B cell (primary cell): Measurements from ENCODE around the gene SLC25A24. TPM values are rescaled to one million over a fixed set of nuclear protein-coding genes. Genes with fewer than 3 reads are reported as not detected.

Experiments
- ATAC-seq: fragments of 200-7000 bp; cut with Tn5 transposase; one replicate; pipeline ENCODE4 v1.10.0; 2021; ENCODE audit warnings: low read depth, mild to moderate bottlenecking, moderate number of reproducible peaks, moderate library complexity
- CTCF ChIA-PET: fragments of 350-600 bp; sonication (Branson Sonifier 250); formaldehyde crosslinking; loops from one replicate; lab custom pipeline; 2021; ENCODE audit warnings: antibody characterized with exemption, inconsistent platforms; lab: Charles Lee
- POLR2A ChIA-PET: fragments of 350-600 bp; sonication (Branson Sonifier 250); formaldehyde crosslinking; loops from one replicate; lab custom pipeline; 2021; ENCODE audit warnings: antibody characterized with exemption; lab: Charles Lee
- DNase-seq: peaks from one replicate; pipeline ENCODE4 v3.0.0; 2013
- H2AFZ ChIP-seq: 2 replicates; pipeline ENCODE4 v1.6.1; 2012; ENCODE audit warnings: mild to moderate bottlenecking, low read depth, low read length; ENCODE audit not compliant: insufficient read depth, poor library complexity, severe bottlenecking
- H3K27ac ChIP-seq, 2 donors: 1 replicate in 1 of 2; 2 replicates in 1 of 2; pipeline ENCODE4 v1.5.1; 2012 to 2013; ENCODE audit warnings: low read length in 2 of 2, mild to moderate bottlenecking in 2 of 2, moderate library complexity in 1 of 2
- H3K27me3 ChIP-seq, 4 experiments: fragments of 200-600 bp in 1 of 4; sonication (generic) in 1 of 4; replicated peaks in 1 of 4; 1 replicate in 2 of 4; 2 replicates in 2 of 4; pipeline versions ENCODE4 v1.6.1 to v1.7.0; 2013 to 2016; ENCODE audit warnings: low read length in 3 of 4, mild to moderate bottlenecking in 2 of 4, mixed read lengths in 1 of 4, moderate library complexity in 1 of 4; ENCODE audit not compliant: insufficient read depth in 4 of 4, control insufficient read depth in 3 of 4; ENCODE audit errors: control extremely low read depth in 1 of 4
- H3K36me3 ChIP-seq, 2 experiments: replicated peaks in 1 of 2; 1 replicate in 1 of 2; 2 replicates in 1 of 2; pipeline versions ENCODE4 v1.6.1 to v1.7.1; 2013; ENCODE audit warnings: low read length in 1 of 2; ENCODE audit not compliant: insufficient read depth in 2 of 2, control insufficient read depth in 1 of 2; ENCODE audit errors: control extremely low read depth in 1 of 2, extremely low read depth in 1 of 2
- H3K4me1 ChIP-seq, 2 donors: fragments of 200-600 bp in 1 of 2; sonication (generic) in 1 of 2; 1 replicate in 1 of 2; 2 replicates in 1 of 2; pipeline versions ENCODE4 v1.5.1 to v1.6.1; 2013 to 2017; ENCODE audit warnings: low read length in 2 of 2; ENCODE audit not compliant: control insufficient read depth in 2 of 2, insufficient read depth in 2 of 2
- H3K4me2 ChIP-seq: replicated peaks from 2 replicates; pipeline ENCODE3; 2012; ENCODE audit warnings: mild to moderate bottlenecking, low read depth, low read length; ENCODE audit not compliant: poor library complexity, severe bottlenecking
- H3K4me3 ChIP-seq, 5 experiments: fragments of 200-600 bp in 1 of 5; sonication (generic) in 1 of 5; 1 replicate in 3 of 5; 2 replicates in 2 of 5; pipeline versions ENCODE4 v1.5.1 to v1.7.0; 2011 to 2016; ENCODE audit warnings: low read length in 4 of 5, mild to moderate bottlenecking in 4 of 5, low read depth in 2 of 5, control low read depth in 1 of 5, moderate library complexity in 1 of 5; ENCODE audit not compliant: insufficient read depth in 1 of 5; ENCODE audit errors: control extremely low read depth in 1 of 5, extremely low read depth in 1 of 5
- H3K79me2 ChIP-seq: fragments of 200-600 bp; sonication (generic); one replicate; pipeline ENCODE4 v1.6.0; 2016; ENCODE audit warnings: low read length; ENCODE audit not compliant: control insufficient read depth, insufficient read depth
- H3K9ac ChIP-seq: fragments of 200-600 bp; sonication (generic); 2 replicates; pipeline ENCODE4 v1.6.1; 2017; ENCODE audit warnings: mild to moderate bottlenecking, low read length, moderate library complexity
- H3K9me3 ChIP-seq, 3 donors: one replicate each; pipeline versions ENCODE4 v1.6.1 to v1.7.1; 2013; ENCODE audit warnings: low read length in 2 of 3; ENCODE audit not compliant: control insufficient read depth in 2 of 3, insufficient read depth in 1 of 3; ENCODE audit errors: control extremely low read depth in 1 of 3
- H4K20me1 ChIP-seq: 2 replicates; pipeline ENCODE4 v1.6.0; 2012; ENCODE audit warnings: mild to moderate bottlenecking, low read length; ENCODE audit not compliant: insufficient read depth, control insufficient read depth, poor library complexity, severe bottlenecking
- H3K27ac Mint-ChIP-seq: one replicate; pipeline ENCODE4 v1.8.0; 2021; ENCODE audit warnings: mixed read lengths
- H3K27me3 Mint-ChIP-seq: one replicate; pipeline ENCODE4 v1.8.0; 2021; ENCODE audit warnings: mixed read lengths
- H3K4me1 Mint-ChIP-seq: one replicate; pipeline ENCODE4 v1.8.0; 2021; ENCODE audit warnings: mixed read lengths
- H3K4me3 Mint-ChIP-seq: one replicate; pipeline ENCODE4 v1.8.0; 2021; ENCODE audit warnings: mixed read lengths
- H3K9me3 Mint-ChIP-seq: one replicate; pipeline ENCODE4 v1.8.0; 2022; ENCODE audit warnings: mixed read lengths; ENCODE audit not compliant: insufficient read depth
- EZH2 ChIP-seq: IDR thresholded peaks from 2 replicates; pipeline ENCODE4 v1.6.1; 2012; ENCODE audit warnings: borderline replicate concordance, low read depth, mild to moderate bottlenecking, moderate library complexity, low read length; ENCODE audit not compliant: insufficient read depth, poor library complexity, severe bottlenecking
- WGBS: methylation state at CpG from one replicate; pipeline ENCODE4 v1.1.5; 2013; ENCODE audit warnings: missing lambda C conversion rate; ENCODE audit not compliant: insufficient coverage; 5-methylcytosine and 5-hydroxymethylcytosine counted together
- intact Hi-C: fragments of 100-400 bp; cut with micrococcal nuclease; formaldehyde crosslinking; loops from one replicate; pipeline ENCODE4 v1.10.0; 2022
- polyA plus RNA-seq: library from polyadenylated mRNA; depleted of rRNA; stranded (reverse); fragments of >200 nt; gene quantifications from 2 replicates; pipeline ENCODE4 v1.2.3, GENCODE V29; 2012
- total RNA-seq, 2 donors: library from RNA; stranded (reverse); fragments of 120-200 nt in 1 of 2; gene quantifications; 1 replicate in 1 of 2; 2 replicates in 1 of 2; pipeline versions ENCODE4 v1.2.3 to v1.2.4, GENCODE V29; 2013 to 2022
- TF ChIP-seq, protein P1 (sequence below): fragments of 200-600 bp; IDR thresholded peaks from one replicate; pipeline ENCODE4 v1.8.0; 2022; ENCODE audit warnings: antibody characterized with exemption, mild to moderate bottlenecking

Gene SLC25A24
- total and polyA plus RNA-seq, 2 donors (not counting 1 experiment from before 2014, with no cell fraction given) = 6.0 to 25.6 TPM

DNA sequence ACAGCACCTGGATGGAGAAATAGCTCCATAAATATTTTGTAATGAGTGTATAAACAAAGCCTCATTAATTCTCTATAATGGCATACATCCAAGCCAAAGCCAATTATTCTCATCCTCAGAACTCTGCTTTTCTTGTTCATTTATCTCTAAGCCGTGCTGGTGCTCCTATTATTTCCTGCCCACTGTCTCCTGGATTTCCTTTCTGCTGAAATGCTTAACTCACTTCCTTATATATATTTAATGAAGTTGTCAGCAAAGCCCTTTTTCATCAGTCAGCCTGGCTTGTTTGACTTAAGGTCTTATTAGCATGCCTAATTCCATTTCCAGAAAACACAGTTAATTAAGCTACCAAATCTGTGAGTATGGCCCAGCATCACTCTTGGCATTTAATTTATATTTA lies 93.4 kb downstream of the SLC25A24 start:
- H3K9me3 ChIP-seq = peaks cover 0 to 3% (median 1%) of the 10 kb centered on the region in 3 donors
- no peaks in the 10 kb centered on the region for H4K20me1 ChIP-seq
- intact Hi-C loops = no loop called here
- Mint-ChIP-seq H3K9me3 (no peaks in the 10 kb centered on the region), H3K27me3 (no peaks in the 10 kb centered on the region), H3K4me1 (peaks cover 4% of the 10 kb centered on the region), H3K4me3 (no peak overlapping the region), H3K27ac (no peak overlapping the region)
- DNase-seq (no peak), ATAC-seq (no peak)
- no CpG with 5 or more reads among the region's 1 CpG for WGBS
- no peaks in the 10 kb centered on the region for H3K79me2 ChIP-seq
- H3K36me3 ChIP-seq = no peaks in the 10 kb centered on the region
- TF ChIP-seq EZH2 = no peak
- TF ChIP-seq, protein P1, sequence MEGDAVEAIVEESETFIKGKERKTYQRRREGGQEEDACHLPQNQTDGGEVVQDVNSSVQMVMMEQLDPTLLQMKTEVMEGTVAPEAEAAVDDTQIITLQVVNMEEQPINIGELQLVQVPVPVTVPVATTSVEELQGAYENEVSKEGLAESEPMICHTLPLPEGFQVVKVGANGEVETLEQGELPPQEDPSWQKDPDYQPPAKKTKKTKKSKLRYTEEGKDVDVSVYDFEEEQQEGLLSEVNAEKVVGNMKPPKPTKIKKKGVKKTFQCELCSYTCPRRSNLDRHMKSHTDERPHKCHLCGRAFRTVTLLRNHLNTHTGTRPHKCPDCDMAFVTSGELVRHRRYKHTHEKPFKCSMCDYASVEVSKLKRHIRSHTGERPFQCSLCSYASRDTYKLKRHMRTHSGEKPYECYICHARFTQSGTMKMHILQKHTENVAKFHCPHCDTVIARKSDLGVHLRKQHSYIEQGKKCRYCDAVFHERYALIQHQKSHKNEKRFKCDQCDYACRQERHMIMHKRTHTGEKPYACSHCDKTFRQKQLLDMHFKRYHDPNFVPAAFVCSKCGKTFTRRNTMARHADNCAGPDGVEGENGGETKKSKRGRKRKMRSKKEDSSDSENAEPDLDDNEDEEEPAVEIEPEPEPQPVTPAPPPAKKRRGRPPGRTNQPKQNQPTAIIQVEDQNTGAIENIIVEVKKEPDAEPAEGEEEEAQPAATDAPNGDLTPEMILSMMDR = no peak
- no peak overlapping the region for H3K4me3 ChIP-seq
- no peak overlapping the region for H3K9ac ChIP-seq
- no peak overlapping the region for H3K27ac ChIP-seq
- H2AFZ ChIP-seq = no peak overlapping the region
- ChIA-PET CTCF (interaction anchor here (1.5 to 1.9 kb wide), 2 partner anchors 18 to 27 kb away, joined by 3 to 5 read pairs; no protein-coding TSS in a partner anchor), POLR2A (no interaction called here)
- H3K4me1 ChIP-seq = peaks cover 0 to 3% of the 10 kb centered on the region in 2 donors
- no peaks in the 10 kb centered on the region for H3K27me3 ChIP-seq
- no peak overlapping the region for H3K4me2 ChIP-seq

DNA sequence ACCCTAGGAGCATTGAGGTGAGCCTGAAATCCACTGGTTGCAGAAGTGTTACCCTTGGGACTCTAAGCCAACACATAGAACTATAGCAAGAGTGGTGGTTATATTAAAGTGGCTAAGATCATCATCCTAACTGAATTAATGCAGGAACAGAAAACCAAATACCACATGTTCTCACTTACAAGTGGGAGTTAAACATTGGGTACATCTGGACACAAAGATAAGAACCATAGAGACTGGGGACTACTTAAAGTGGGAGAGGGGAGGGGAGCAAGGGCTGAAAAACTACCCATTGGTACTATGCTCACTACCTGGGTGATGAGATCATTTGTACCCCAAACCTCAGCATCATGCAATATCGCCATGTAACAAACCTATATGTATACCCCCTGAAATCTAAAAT lies 100.0 kb downstream of the SLC25A24 start:
- Histone ChIP-seq H3K27ac (no peak overlapping the region), H2AFZ (no peak overlapping the region), H3K4me1 (peaks cover 0 to 3% of the 10 kb centered on the region in 2 donors), H3K79me2 (no peaks in the 10 kb centered on the region), H3K9me3 (no peaks in the 10 kb centered on the region), H4K20me1 (no peaks in the 10 kb centered on the region), H3K27me3 (no peaks in the 10 kb centered on the region), H3K36me3 (no peaks in the 10 kb centered on the region), H3K4me2 (no peak overlapping the region), H3K9ac (no peak overlapping the region), H3K4me3 (no peak overlapping the region)
- H3K4me3 Mint-ChIP-seq = no peak overlapping the region
- TF ChIP-seq, protein P1 = no peak
- TF ChIP-seq EZH2 = no peak
- no peak for ATAC-seq
- no CpG with 5 or more reads among the region's 1 CpG for WGBS
- POLR2A ChIA-PET = no interaction called here
- CTCF ChIA-PET = interaction anchor here (1.0 kb wide), 1 partner anchor 297 kb away, joined by 3 read pairs; no protein-coding TSS in a partner anchor
- DNase-seq = no peak
- peaks cover 4% of the 10 kb centered on the region for H3K4me1 Mint-ChIP-seq
- H3K9me3 Mint-ChIP-seq = no peaks in the 10 kb centered on the region
- H3K27ac Mint-ChIP-seq = no peak overlapping the region
- H3K27me3 Mint-ChIP-seq = no peaks in the 10 kb centered on the region
- intact Hi-C loops = no loop called here
